GM12878 (cell line): Measurements from ENCODE around the gene AMBRA1. TPM values are rescaled to one million over a fixed set of nuclear protein-coding genes. Genes with fewer than 3 reads are reported as not detected.

Source experiments
- ATAC-seq: fragments of 200-7000 bp; cut with Tn5 transposase; 3 replicates; pipeline ENCODE4 v1.9.1; 2020; ENCODE audit warnings: mild to moderate bottlenecking, moderate library complexity
- BruUV-seq: library from RNA; stranded (reverse); fragments of 400-500 nt; replicated peaks from 2 replicates; lab custom pipeline; 2021; lab: Mats Ljungman, UMichigan
- CTCF ChIA-PET: fragments of 300-600 bp; sonication (Branson Sonifier 250); formaldehyde crosslinking; extraction: SDS; loops from one replicate; lab custom pipeline; 2021; ENCODE audit warnings: inconsistent platforms; lab: Yijun Ruan, JAX
- POLR2A ChIA-PET: fragments of 350-600 bp; formaldehyde crosslinking; extraction: SDS; loops from one replicate; lab custom pipeline; 2021; ENCODE audit warnings: inconsistent platforms; lab: Charles Lee
- RAD21 ChIA-PET: fragments of 300-600 bp; sonication (Branson Sonifier 250); formaldehyde crosslinking; loops from one replicate; lab custom pipeline; 2023; ENCODE audit warnings: antibody characterized with exemption; ENCODE audit not compliant: unreplicated experiment; lab: Charles Lee
- SMC1A ChIA-PET: fragments of 300-600 bp; sonication (Branson Sonifier 250); formaldehyde crosslinking; loops from one replicate; lab custom pipeline; 2023; ENCODE audit not compliant: unreplicated experiment, uncharacterized antibody; lab: Charles Lee
- DNase-seq: peaks from one replicate; pipeline ENCODE4 v3.0.0-alpha.2; 2011; ENCODE audit warnings: low read depth, low spot score
- FAIRE-seq: peaks from 3 replicates; lab custom pipeline; 2011; peaks lifted over from hg19 to GRCh38; lab: Jason Lieb, UNC
- H2AFZ ChIP-seq: 2 replicates; pipeline ENCODE4 v1.6.0; 2011; ENCODE audit warnings: low read depth, low read length, control low read depth; ENCODE audit not compliant: control insufficient read depth
- H3K27ac ChIP-seq: 2 replicates; pipeline ENCODE4 v1.5.1; 2011; ENCODE audit warnings: control low read depth; ENCODE audit not compliant: control insufficient read depth, insufficient read depth
- H3K27me3 ChIP-seq, 2 experiments: replicated peaks in 1 of 2; 2 replicates each; pipeline versions ENCODE4 v1.6.0 to v1.6.1; 2011; ENCODE audit warnings: low read length in 1 of 2; ENCODE audit not compliant: control insufficient read depth in 2 of 2, insufficient read depth in 2 of 2
- H3K36me3 ChIP-seq, 2 experiments: 2 replicates each; pipeline ENCODE4 v1.5.1; 2011; ENCODE audit warnings: low read length in 1 of 2; ENCODE audit not compliant: control insufficient read depth in 2 of 2, insufficient read depth in 2 of 2
- H3K4me1 ChIP-seq: 2 replicates; pipeline ENCODE4 v1.6.1; 2011; ENCODE audit warnings: mild to moderate bottlenecking, low read length, moderate library complexity, mixed read lengths; ENCODE audit not compliant: control insufficient read depth, insufficient read depth
- H3K4me2 ChIP-seq: 2 replicates; pipeline ENCODE4 v1.6.0; 2011; ENCODE audit warnings: control low read depth; ENCODE audit not compliant: control insufficient read depth, insufficient read depth
- H3K4me3 ChIP-seq: fragments of 200-600 bp; sonication (generic); 2 replicates; pipeline ENCODE4 v1.5.1; 2016
- H3K79me2 ChIP-seq: 2 replicates; pipeline ENCODE4 v1.6.0; 2011; ENCODE audit warnings: low read length; ENCODE audit not compliant: control insufficient read depth, insufficient read depth
- H3K9ac ChIP-seq: 2 replicates; pipeline ENCODE4 v1.8.0; 2011; ENCODE audit warnings: low read length, control low read depth, mixed read lengths; ENCODE audit not compliant: control insufficient read depth, insufficient read depth
- H3K9me3 ChIP-seq: replicated peaks from 3 replicates; pipeline ENCODE4 v1.5.1; 2011; ENCODE audit warnings: mild to moderate bottlenecking, low read length; ENCODE audit not compliant: control insufficient read depth, insufficient read depth
- H4K20me1 ChIP-seq: 2 replicates; pipeline ENCODE4 v1.6.0; 2011; ENCODE audit not compliant: control insufficient read depth, insufficient read depth
- EZH2 ChIP-seq: IDR thresholded peaks from 2 replicates; pipeline ENCODE4 v1.6.1; 2012; ENCODE audit warnings: low read depth, mild to moderate bottlenecking, control low read depth, inconsistent platforms, low read length, borderline replicate concordance; ENCODE audit not compliant: control insufficient read depth
- HDGF ChIP-seq: fragments of 450-650 bp; IDR thresholded peaks from 2 replicates; pipeline ENCODE4 v1.6.1; 2016; ENCODE audit warnings: antibody characterized with exemption
- IKZF2 ChIP-seq, 2 experiments: fragments of 450-650 bp; IDR thresholded peaks; 2 replicates each; pipeline ENCODE4 v1.6.1; 2017; ENCODE audit warnings: mild to moderate bottlenecking in 2 of 2, moderate library complexity in 2 of 2
- MEF2B ChIP-seq: fragments of 450-650 bp; IDR thresholded peaks from 2 replicates; pipeline ENCODE4 v1.6.1; 2018; ENCODE audit warnings: mild to moderate bottlenecking, moderate library complexity; ENCODE audit not compliant: partially characterized antibody, poor library complexity, severe bottlenecking
- MXI1 ChIP-seq: fragments of 150-350 bp; IDR thresholded peaks from 2 replicates; pipeline ENCODE4 v1.6.1; 2011; ENCODE audit warnings: low read depth, mild to moderate bottlenecking, inconsistent platforms, low read length, improper control_type of control experiment
- NR2C2 ChIP-seq: IDR thresholded peaks from 2 replicates; pipeline ENCODE4 v1.6.1; 2011; ENCODE audit warnings: borderline replicate concordance, low read depth; ENCODE audit not compliant: control insufficient read depth, insufficient read length
- PML ChIP-seq: IDR thresholded peaks from 2 replicates; pipeline ENCODE4 v1.6.1; 2012; ENCODE audit warnings: low read length, inconsistent platforms
- POLR2A ChIP-seq: IDR thresholded peaks from 2 replicates; pipeline ENCODE4 v1.6.1; 2011; ENCODE audit warnings: low read depth, mild to moderate bottlenecking, low read length
- POLR2AphosphoS5 ChIP-seq: IDR thresholded peaks from 2 replicates; pipeline ENCODE4 v1.6.1; 2011; ENCODE audit warnings: mild to moderate bottlenecking, low read length, inconsistent platforms
- RAD21 ChIP-seq: IDR thresholded peaks from 2 replicates; pipeline ENCODE4 v1.6.1; 2011; ENCODE audit warnings: mild to moderate bottlenecking, low read depth, low read length, moderate library complexity; ENCODE audit not compliant: insufficient read depth
- RB1 ChIP-seq: fragments of 450-650 bp; formaldehyde crosslinking; IDR thresholded peaks from 2 replicates; pipeline ENCODE4 v1.6.1; 2017; ENCODE audit warnings: mild to moderate bottlenecking, borderline replicate concordance
- SPI1 ChIP-seq: IDR thresholded peaks from 2 replicates; pipeline ENCODE4 v1.6.1; 2011; ENCODE audit warnings: low read depth, mild to moderate bottlenecking, low read length, moderate library complexity, borderline replicate concordance; ENCODE audit not compliant: insufficient read depth
- SREBF1 ChIP-seq: IDR thresholded peaks from 2 replicates; pipeline ENCODE4 v1.6.1; 2012; ENCODE audit warnings: mild to moderate bottlenecking, low read length
- SRF ChIP-seq, 2 experiments: IDR thresholded peaks; 2 replicates each; pipeline ENCODE4 v1.6.1; 2011; ENCODE audit warnings: low read depth in 2 of 2, low read length in 2 of 2, mild to moderate bottlenecking in 1 of 2, moderate library complexity in 1 of 2
- STAT1 ChIP-seq: fragments of 450-650 bp; conservative IDR thresholded peaks from 2 replicates; pipeline ENCODE4 v1.6.1; 2014; ENCODE audit warnings: antibody characterized with exemption, mild to moderate bottlenecking
- TBL1XR1 ChIP-seq: IDR thresholded peaks from 2 replicates; pipeline ENCODE4 v1.6.1; 2012; ENCODE audit warnings: low read depth, low read length, improper control_type of control experiment
- WRNIP1 ChIP-seq: IDR thresholded peaks from 2 replicates; pipeline ENCODE4 v1.6.1; 2011; ENCODE audit warnings: low read depth, low read length, improper control_type of control experiment, borderline replicate concordance
- YBX1 ChIP-seq: fragments of 450-650 bp; IDR thresholded peaks from 2 replicates; pipeline ENCODE4 v1.6.1; 2016; ENCODE audit warnings: antibody characterized with exemption
- ZNF274 ChIP-seq: IDR thresholded peaks from one replicate; pipeline ENCODE4 v1.8.0; 2011; ENCODE audit not compliant: insufficient read length, insufficient read depth
- ZNF384 ChIP-seq: IDR thresholded peaks from 2 replicates; pipeline ENCODE4 v1.6.1; 2012; ENCODE audit warnings: low read depth, mild to moderate bottlenecking, low read length, improper control_type of control experiment, borderline replicate concordance
- WGBS: methylation state at CpG from one replicate; pipeline ENCODE4 v1.1.6; 2016; ENCODE audit warnings: low lambda C conversion rate; ENCODE audit not compliant: insufficient replicate concordance, insufficient coverage; ENCODE audit errors: missing lambda C conversion rate; 5-methylcytosine and 5-hydroxymethylcytosine counted together
- in situ Hi-C: fragments of 300-500 bp; cut with MboI; formaldehyde crosslinking; loops from 9 replicates; pipeline ENCODE4 v1.14.3; 2018; ENCODE audit warnings: mixed read lengths
- intact Hi-C: fragments of 100-400 bp; cut with micrococcal nuclease; formaldehyde crosslinking; loops from one replicate; pipeline ENCODE4 v1.14.2; 2022; ENCODE audit not compliant: unreplicated experiment
- polyA plus RNA-seq, 11 experiments: library from polyadenylated mRNA; depleted of rRNA in 4 of 11; unstranded in 6 of 11; stranded (reverse) in 5 of 11; fragments of >200 nt; fragmentation: Nextera tagmentation in 4 of 11; fragmentation: Illumina TruSeq in 1 of 11; extraction: Ambion mirVana in 4 of 11; extraction: Trizol in 1 of 11; gene quantifications; 1 replicate in 1 of 11; 2 replicates in 10 of 11; pipeline versions ENCODE4 v1.2.1 to v1.2.3, GENCODE V29; 2011 to 2016; ENCODE audit warnings: inconsistent platforms in 2 of 11, missing spikeins in 2 of 11, low read depth in 1 of 11
- total RNA-seq, 4 experiments: library from RNA; depleted of rRNA in 3 of 4; stranded (reverse); fragments of >200 nt in 3 of 4; fragmentation: Illumina TruSeq in 1 of 4; extraction: Trizol in 1 of 4; gene quantifications; 2 replicates each; pipeline versions ENCODE4 v1.2.1 to v1.2.3, GENCODE V29; 2013 to 2021
- TF ChIP-seq, protein P1 (sequence below): fragments of 450-650 bp; formaldehyde crosslinking; IDR thresholded peaks from 2 replicates; pipeline ENCODE4 v1.4.0; 2022; ENCODE audit warnings: mild to moderate bottlenecking, moderate library complexity

Gene AMBRA1
- total and polyA plus RNA-seq, 10 of the 15 experiments (the other 5 are each of a cell fraction or from before 2014, with no cell fraction given): 0.57 to 34.3 (median 13.7) TPM

DNA sequence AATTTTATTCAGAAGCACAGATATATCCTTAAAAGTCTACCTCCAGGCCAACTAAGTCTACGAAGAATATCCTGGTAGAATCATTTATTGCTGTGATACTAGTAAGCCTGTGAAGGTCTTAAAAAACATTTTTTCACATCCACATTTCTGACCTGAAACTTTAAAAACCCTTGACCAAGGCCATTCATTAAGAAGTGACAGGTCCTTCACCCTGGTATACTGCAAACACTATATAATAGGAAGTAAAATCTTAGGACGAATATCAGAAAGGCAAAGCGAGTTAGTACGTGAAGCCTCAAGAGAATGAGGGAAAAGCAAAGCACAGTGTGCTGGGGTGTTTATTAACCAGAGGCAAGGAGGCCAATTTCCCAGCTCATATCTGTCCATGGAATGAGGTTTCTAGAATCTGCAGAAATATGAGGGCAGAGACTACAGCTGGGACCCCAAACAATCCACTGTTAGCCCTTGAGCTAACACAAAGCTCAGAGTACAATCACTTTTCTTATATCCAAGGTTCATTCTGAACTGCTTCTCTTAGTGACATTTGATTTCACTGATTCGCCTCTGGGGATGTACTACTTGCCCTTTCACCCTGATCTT, 71.0 kb downstream of the AMBRA1 start (continued):
- TF ChIP-seq RB1: no peak
- no peak for TF ChIP-seq EZH2
- no peak for TF ChIP-seq POLR2AphosphoS5
- no peak for TF ChIP-seq STAT1
- no peak for TF ChIP-seq YBX1
- no peak for TF ChIP-seq ZNF274
- no peak for TF ChIP-seq TBL1XR1
- TF ChIP-seq, all 136 proteins: peak for 4

DNA sequence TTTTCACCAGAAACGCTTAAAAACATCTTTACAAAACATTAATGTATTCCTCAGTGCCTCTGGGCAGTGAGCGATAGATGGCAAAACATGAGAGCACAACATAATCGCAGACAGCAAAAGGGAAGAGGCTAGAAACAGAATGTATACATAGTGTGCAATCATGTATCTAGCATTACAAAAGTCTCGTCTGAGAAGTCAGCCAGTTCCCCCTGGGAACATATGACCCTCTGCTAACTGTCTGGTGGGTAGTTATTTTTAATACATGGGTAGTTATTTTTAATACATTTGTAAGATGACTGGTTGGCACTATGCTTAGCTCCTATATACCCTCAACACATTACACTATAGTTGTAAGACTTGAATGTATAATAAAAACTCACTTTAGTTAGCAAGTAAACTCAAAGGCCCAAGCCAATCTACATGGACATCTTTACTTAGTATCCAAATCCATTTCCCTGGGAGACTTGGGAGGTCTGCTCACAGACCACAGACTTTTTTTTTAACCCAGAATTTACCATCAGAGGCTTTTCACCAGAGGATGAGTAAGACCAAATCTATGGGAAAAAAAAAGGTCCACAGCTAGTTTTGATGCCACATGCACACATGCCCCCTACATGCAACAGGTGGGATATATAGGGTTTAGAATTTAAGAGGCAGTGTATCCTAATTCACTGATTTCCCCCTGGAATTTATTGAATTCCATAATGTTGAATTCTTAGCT, 71.7 kb downstream of the AMBRA1 start:
- intact Hi-C loops: no loop called here
- WGBS: 59% methylated on average over 4 of the region's 4 CpGs
- Histone ChIP-seq H3K4me1 (peaks cover 14% of the 10 kb centered on the region), H3K9ac (no peak overlapping the region), H3K36me3 (no peaks in the 10 kb centered on the region; a peak in 1 of 4 replicates), H3K27ac (peak overlapping the region; percentile 50), H2AFZ (no peak overlapping the region), H3K4me3 (no peak overlapping the region), H3K79me2 (peaks cover 38% of the 10 kb centered on the region), H3K27me3 (no peaks in the 10 kb centered on the region), H3K4me2 (no peak overlapping the region), H3K9me3 (peaks cover 6% of the 10 kb centered on the region; the same call in 2 of the 3 replicates), H4K20me1 (no peaks in the 10 kb centered on the region)
- CTCF ChIA-PET: interaction anchor here (0.6 to 2.7 kb wide), 28 partner anchors 8 to 170 kb away, joined by 3 to 50 read pairs (median 4); partner anchors contain the start of genes ATG13 and CHRM4
- DNase-seq: no peak
- in situ Hi-C loops: no loop called here
- no peak for FAIRE-seq
- peak; percentile 77 for ATAC-seq
- no TSS peak for BruUV-seq
- POLR2A ChIA-PET: interaction anchor here (0.5 to 2.2 kb wide), 5 partner anchors 14 to 131 kb away, joined by 3 to 18 read pairs (median 4); no protein-coding TSS in a partner anchor
- SMC1A ChIA-PET: interaction anchor here (0.6 to 4.8 kb wide), 21 partner anchors 10 to 279 kb away, joined by 3 to 71 read pairs (median 4); no protein-coding TSS in a partner anchor
- RAD21 ChIA-PET: interaction anchor here (0.9 to 1.9 kb wide), 16 partner anchors 17 to 279 kb away, joined by 3 to 51 read pairs (median 8); partner anchors contain the start of gene CHRM4
- TF ChIP-seq MEF2B: peak; percentile 26
- no peak for TF ChIP-seq NR2C2
- peak; percentile 11 to 19; a peak in 1 of 4 replicates for TF ChIP-seq IKZF2 (IDR thresholded peaks at IDR 0.05)
- TF ChIP-seq RAD21: peak; percentile 58
- TF ChIP-seq WRNIP1: no peak
- TF ChIP-seq ZNF384: peak; percentile 42; the same call in 1 of the 2 replicates
- TF ChIP-seq, protein P1, sequence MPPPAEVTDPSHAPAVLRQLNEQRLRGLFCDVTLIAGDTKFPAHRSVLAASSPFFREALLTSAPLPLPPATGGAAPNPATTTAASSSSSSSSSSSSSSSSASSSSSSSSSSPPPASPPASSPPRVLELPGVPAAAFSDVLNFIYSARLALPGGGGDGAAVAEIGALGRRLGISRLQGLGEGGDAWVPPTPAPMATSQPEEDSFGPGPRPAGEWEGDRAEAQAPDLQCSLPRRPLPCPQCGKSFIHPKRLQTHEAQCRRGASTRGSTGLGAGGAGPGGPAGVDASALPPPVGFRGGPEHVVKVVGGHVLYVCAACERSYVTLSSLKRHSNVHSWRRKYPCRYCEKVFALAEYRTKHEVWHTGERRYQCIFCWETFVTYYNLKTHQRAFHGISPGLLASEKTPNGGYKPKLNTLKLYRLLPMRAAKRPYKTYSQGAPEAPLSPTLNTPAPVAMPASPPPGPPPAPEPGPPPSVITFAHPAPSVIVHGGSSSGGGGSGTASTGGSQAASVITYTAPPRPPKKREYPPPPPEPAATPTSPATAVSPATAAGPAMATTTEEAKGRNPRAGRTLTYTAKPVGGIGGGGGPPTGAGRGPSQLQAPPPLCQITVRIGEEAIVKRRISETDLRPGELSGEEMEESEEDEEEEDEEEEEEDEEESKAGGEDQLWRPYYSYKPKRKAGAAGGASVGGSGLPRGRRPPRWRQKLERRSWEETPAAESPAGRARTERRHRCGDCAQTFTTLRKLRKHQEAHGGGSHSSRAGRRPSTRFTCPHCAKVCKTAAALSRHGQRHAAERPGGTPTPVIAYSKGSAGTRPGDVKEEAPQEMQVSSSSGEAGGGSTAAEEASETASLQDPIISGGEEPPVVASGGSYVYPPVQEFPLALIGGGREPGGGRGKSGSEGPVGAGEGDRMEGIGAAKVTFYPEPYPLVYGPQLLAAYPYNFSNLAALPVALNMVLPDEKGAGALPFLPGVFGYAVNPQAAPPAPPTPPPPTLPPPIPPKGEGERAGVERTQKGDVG: no peak
- no peak for TF ChIP-seq SPI1
- no peak for TF ChIP-seq PML
- no peak for TF ChIP-seq TBL1XR1
- no peak for TF ChIP-seq POLR2A
- no peak for TF ChIP-seq HDGF
- no peak for TF ChIP-seq SREBF1
- no peak for TF ChIP-seq MXI1
- no peak for TF ChIP-seq SRF (IDR thresholded peaks at IDR 0.05; ENCODE audit: low read depth in 2 of 2, low read length in 2 of 2)
